Cardiac septum (tissue), 1 donor: ENCODE data around the gene KRT23. TPM values are rescaled to one million over a fixed set of nuclear protein-coding genes. Genes with fewer than 3 reads are reported as not detected.
"Not testable (repeated sequence)": the region's sequence is repeated elsewhere in the genome, so short reads cannot be mapped to it uniquely, and the experiment has no call there.

Source experiments
- DNase-seq: peaks from one replicate; pipeline ENCODE4 v3.0.0-alpha.2; 2020; ENCODE audit warnings: low spot score
- intact Hi-C: fragments of 100-400 bp; cut with DNase I; formaldehyde crosslinking; loops from one replicate; pipeline ENCODE4 v1.14.0; 2022
- total RNA-seq: library from RNA; stranded (reverse); fragmentation: NEBNext Ultra II Directional; extraction: Animal tissue kit (Norgen Biotek cat#: 25700); gene quantifications from one replicate; pipeline ENCODE4 v1.2.1, GENCODE V29; 2021
- donor health status: DM: no; HTN: no; CAD: no.

The KRT23 gene
- total RNA-seq, 1 donor from 2014 or later = 0.13 TPM

GRCh38 chr17:40952154-40952553 is 14.7 kb upstream of the KRT23 start:
- intact Hi-C loops = no loop called here
- no peak for DNase-seq

- no peak for DNase-seq
- intact Hi-C loops = no loop called here
Measured at GRCh38 chr17:40951011-40951622, 13.7 kb upstream of the KRT23 start.

GRCh38 chr17:40950176-40950575 is 12.7 kb upstream of the KRT23 start:
- intact Hi-C loops = no loop called here
- no peak for DNase-seq

GRCh38 chr17:40949418-40949817 is 12.0 kb upstream of the KRT23 start:
- intact Hi-C loops = no loop called here
- DNase-seq = no peak

- intact Hi-C loops = no loop called here
- no peak for DNase-seq
Measured at GRCh38 chr17:40947929-40948328, 10.5 kb upstream of the KRT23 start.

GRCh38 chr17:40945414-40945813 is 8.0 kb upstream of the KRT23 start:
- intact Hi-C loops = no loop called here
- DNase-seq = no peak

- intact Hi-C loops = no loop called here
- DNase-seq = no peak
Measured at GRCh38 chr17:40944531-40944930, 7.1 kb upstream of the KRT23 start.

- no peak for DNase-seq
- intact Hi-C loops = no loop called here
Measured at GRCh38 chr17:40942553-40942952, 5.1 kb upstream of the KRT23 start.

- intact Hi-C loops = no loop called here
- DNase-seq = no peak
Measured at GRCh38 chr17:40940266-40940665, 2.8 kb upstream of the KRT23 start.

GRCh38 chr17:40938981-40939380 is 1.5 kb upstream of the KRT23 start:
- intact Hi-C loops = no loop called here
- DNase-seq = no peak

- DNase-seq = no peak
- intact Hi-C loops = no loop called here
Measured at GRCh38 chr17:40936976-40937375, 470 bp downstream of the KRT23 start.

- no peak for DNase-seq
- intact Hi-C loops = no loop called here
Measured at GRCh38 chr17:40936437-40936971, 942 bp downstream of the KRT23 start.

GRCh38 chr17:40935624-40936023 is 1.8 kb downstream of the KRT23 start:
- no peak for DNase-seq

GRCh38 chr17:40932608-40933007 is 4.8 kb downstream of the KRT23 start:
- DNase-seq = no peak
- intact Hi-C loops = no loop called here

More at GRCh38 chr17:40935624-40936023, 1.8 kb downstream of the KRT23 start:
- intact Hi-C loops = no loop called here

GRCh38 chr17:40931311-40931710 is 6.1 kb downstream of the KRT23 start:
- intact Hi-C loops = no loop called here
- no peak for DNase-seq

GRCh38 chr17:40926341-40926740 is 11.1 kb downstream of the KRT23 start:
- intact Hi-C loops = no loop called here
- no peak for DNase-seq

- intact Hi-C loops = no loop called here
- no peak for DNase-seq
Measured at GRCh38 chr17:40922239-40922638, 15.2 kb downstream of the KRT23 start.

- no peak for DNase-seq
- intact Hi-C loops = no loop called here
Measured at GRCh38 chr17:40921026-40921425, 16.4 kb downstream of the KRT23 start.

- DNase-seq, intact Hi-C loops: not testable (repeated sequence)
Measured at GRCh38 chr17:40917116-40917515, 20.3 kb downstream of the KRT23 start.

GRCh38 chr17:40916366-40916765 is 21.1 kb downstream of the KRT23 start:
- DNase-seq = no peak
- intact Hi-C loops = no loop called here

- DNase-seq = no peak
- intact Hi-C loops = no loop called here
Measured at GRCh38 chr17:40915721-40916256, 21.7 kb downstream of the KRT23 start.
